ENCODE results near the gene PROX2. TPM values are rescaled to one million over a fixed set of nuclear protein-coding genes. Genes with fewer than 3 reads are reported as not detected.

Gene PROX2
- total RNA-seq (2022; extraction: Qiagen RNA extraction) = not detected in 5 replicates

GRCh38 chr14:74875941-74876913 is at the start of gene PROX2:
Gene PROX2 (minus strand): TSS chr14:74876145. CDS start chr14:74863834, 12,311 bp downstream.

GRCh38 chr14:74922752-74923401 is 46.9 kb upstream of the PROX2 start, which contains the start of gene RPS6KL1:
Gene RPS6KL1 (minus strand): TSS chr14:74923260. CDS start chr14:74921541, 1,719 bp downstream.

GRCh38 chr14:74881431-74882102 is 5.6 kb upstream of the PROX2 start, which contains the start of gene DLST:
Gene DLST (plus strand): TSS chr14:74881916. CDS start chr14:74881954, 38 bp downstream.

Other genes starting within 250 kb of the PROX2 start
- gene AREL1, start 163.1 kb downstream of the PROX2 start, total RNA-seq (2022; extraction: Qiagen RNA extraction) = 20.7 to 24.3 TPM (median 23.4 TPM) in 5 replicates
- 40.8 to 64.4 TPM (median 42.8 TPM) in 5 replicates for gene FCF1, start 163.0 kb downstream of the PROX2 start, total RNA-seq (2022; extraction: Qiagen RNA extraction)
- 30.2 to 41.3 TPM (median 34.2 TPM) in 5 replicates for gene YLPM1, start 112.8 kb downstream of the PROX2 start, total RNA-seq (2022; extraction: Qiagen RNA extraction)
- 95.9 to 103 TPM (median 98.6 TPM) in 5 replicates for gene DLST, start 5.8 kb upstream of the PROX2 start, total RNA-seq (2022; extraction: Qiagen RNA extraction)
- gene RPS6KL1, start 47.1 kb upstream of the PROX2 start, total RNA-seq (2022; extraction: Qiagen RNA extraction) = 0.23 to 0.49 TPM (median 0.40 TPM) in 5 replicates
- 5.0 to 6.2 TPM (median 5.9 TPM) in 5 replicates for gene PGF, start 79.5 kb upstream of the PROX2 start, total RNA-seq (2022; extraction: Qiagen RNA extraction)
- gene EIF2B2, start 126.8 kb upstream of the PROX2 start, total RNA-seq (2022; extraction: Qiagen RNA extraction) = 77.7 to 83.0 TPM (median 80.9 TPM) in 5 replicates
- 16.9 to 19.6 TPM (median 18.3 TPM) in 5 replicates for gene MLH3, start 175.3 kb upstream of the PROX2 start, total RNA-seq (2022; extraction: Qiagen RNA extraction)
- 26.2 to 29.5 TPM (median 27.7 TPM) in 5 replicates for gene ACYP1, start 187.9 kb upstream of the PROX2 start, total RNA-seq (2022; extraction: Qiagen RNA extraction)
- 5.3 to 6.2 TPM (median 6.0 TPM) in 5 replicates for gene ZC2HC1C, start 193.5 kb upstream of the PROX2 start, total RNA-seq (2022; extraction: Qiagen RNA extraction)

All from A549 treated with AZD2906 at 1 μM for 4 hours (cell line).